Measurements from ENCODE around the gene MAP7D1. TPM values are rescaled to one million over a fixed set of nuclear protein-coding genes. Genes with fewer than 3 reads are reported as not detected.
A peak's percentile ranks its signal among the peaks of the same experiment; 100 is the strongest.

Gene MAP7D1
- total and polyA plus RNA-seq, 2 donors (not counting 1 experiment from before 2014, with no cell fraction given), result 70.6 to 78.4 TPM

- peaks cover 94% of the 10 kb centered on the region for H3K79me2 ChIP-seq (ENCODE audit: control insufficient read depth, insufficient read depth, low read length)
- H3K9me3 ChIP-seq (ENCODE audit: control insufficient read depth, insufficient read depth, low read depth, low read length), result no peaks in the 10 kb centered on the region
- H3K4me1 ChIP-seq (ENCODE audit: control insufficient read depth, extremely low read depth, insufficient read depth, low read length), result peaks cover 17% of the 10 kb centered on the region
- peaks cover 14% of the 10 kb centered on the region for H3K36me3 ChIP-seq (ENCODE audit: control insufficient read depth, insufficient read depth, low read length)
- H3K9ac ChIP-seq (ENCODE audit: insufficient read depth, low read length), result peak overlapping the region; percentile 69
- H3K27ac ChIP-seq (ENCODE audit: insufficient read depth, low read length), result peak overlapping the region; percentile 87
- H3K27me3 ChIP-seq (ENCODE audit: control insufficient read depth, insufficient read depth, low read length), result no peaks in the 10 kb centered on the region
- TF ChIP-seq CTCF (conservative IDR thresholded peaks at IDR 0.05 in 1 of 2, IDR thresholded peaks at IDR 0.05 in 1 of 2; ENCODE audit: low read depth in 1 of 2, low read length in 2 of 2) (no peak), EZH2 (IDR thresholded peaks at IDR 0.05; ENCODE audit: low read length, missing control alignments) (no peak)
- H3K4me2 ChIP-seq (ENCODE audit: extremely low read depth, insufficient read depth, low read length), result peak overlapping the region; percentile 94
- peak overlapping the region; percentile 58 to 69 (median 60) for H3K4me3 ChIP-seq (replicated peaks in 1 of 4; ENCODE audit: control extremely low read depth in 1 of 4, insufficient read depth in 1 of 4, low read depth in 3 of 4, low read length in 4 of 4)
- no peak overlapping the region for H2AFZ ChIP-seq (ENCODE audit: low read length)
- peaks cover 2% of the 10 kb centered on the region for H4K20me1 ChIP-seq (ENCODE audit: control insufficient read depth, extremely low read depth, insufficient read depth, low read length)
- no peak for DNase-seq (ENCODE audit: low read depth in 2 of 2)
Observed at GRCh38 chr1:36160388-36160948, 4.5 kb downstream of the MAP7D1 start.

GRCh38 chr1:36160949-36161485, 5.1 kb downstream of the MAP7D1 start:
- H3K4me2 ChIP-seq (ENCODE audit: extremely low read depth, insufficient read depth, low read length), result peak overlapping the region; percentile 94
- peak overlapping the region; percentile 58 to 69 (median 60) for H3K4me3 ChIP-seq (replicated peaks in 1 of 4; ENCODE audit: control extremely low read depth in 1 of 4, insufficient read depth in 1 of 4, low read depth in 3 of 4, low read length in 4 of 4)
- H3K27ac ChIP-seq (ENCODE audit: insufficient read depth, low read length), result peak overlapping the region; percentile 87
- TF ChIP-seq EZH2 (IDR thresholded peaks at IDR 0.05; ENCODE audit: low read length, missing control alignments) (no peak), CTCF (conservative IDR thresholded peaks at IDR 0.05 in 1 of 2, IDR thresholded peaks at IDR 0.05 in 1 of 2; ENCODE audit: low read depth in 1 of 2, low read length in 2 of 2) (peak; percentile 41 to 42)
- peaks cover 17% of the 10 kb centered on the region for H3K4me1 ChIP-seq (ENCODE audit: control insufficient read depth, extremely low read depth, insufficient read depth, low read length)
- H3K27me3 ChIP-seq (ENCODE audit: control insufficient read depth, insufficient read depth, low read length), result no peaks in the 10 kb centered on the region
- no peaks in the 10 kb centered on the region for H3K9me3 ChIP-seq (ENCODE audit: control insufficient read depth, insufficient read depth, low read depth, low read length)
- peaks cover 100% of the 10 kb centered on the region for H3K79me2 ChIP-seq (ENCODE audit: control insufficient read depth, insufficient read depth, low read length)
- DNase-seq (ENCODE audit: low read depth in 2 of 2), result peak; percentile 63 to 72
- H3K36me3 ChIP-seq (ENCODE audit: control insufficient read depth, insufficient read depth, low read length), result peaks cover 14% of the 10 kb centered on the region
- no peak overlapping the region for H2AFZ ChIP-seq (ENCODE audit: low read length)
- H3K9ac ChIP-seq (ENCODE audit: insufficient read depth, low read length), result peak overlapping the region; percentile 69
- peaks cover 2% of the 10 kb centered on the region for H4K20me1 ChIP-seq (ENCODE audit: control insufficient read depth, extremely low read depth, insufficient read depth, low read length)

GRCh38 chr1:36161641-36162531, 5.9 kb downstream of the MAP7D1 start:
- Histone ChIP-seq H3K4me2 (ENCODE audit: extremely low read depth, insufficient read depth, low read length) (peak overlapping the region; percentile 94), H4K20me1 (ENCODE audit: control insufficient read depth, extremely low read depth, insufficient read depth, low read length) (peaks cover 2% of the 10 kb centered on the region), H3K4me3 (replicated peaks in 1 of 4; ENCODE audit: control extremely low read depth in 1 of 4, insufficient read depth in 1 of 4, low read depth in 3 of 4, low read length in 4 of 4) (peak overlapping the region; percentile 58 to 69 (median 60))

More at GRCh38 chr1:36161641-36162531, 5.9 kb downstream of the MAP7D1 start:
- peak in 1 of 2 donors; percentile 64 for DNase-seq (ENCODE audit: low read depth in 2 of 2)
- peaks cover 16% of the 10 kb centered on the region for H3K36me3 ChIP-seq (ENCODE audit: control insufficient read depth, insufficient read depth, low read length)
- peaks cover 21% of the 10 kb centered on the region for H3K4me1 ChIP-seq (ENCODE audit: control insufficient read depth, extremely low read depth, insufficient read depth, low read length)
- H3K79me2 ChIP-seq (ENCODE audit: control insufficient read depth, insufficient read depth, low read length), result peaks cover 100% of the 10 kb centered on the region
- H3K9me3 ChIP-seq (ENCODE audit: control insufficient read depth, insufficient read depth, low read depth, low read length), result no peaks in the 10 kb centered on the region
- peak overlapping the region; percentile 87 for H3K27ac ChIP-seq (ENCODE audit: insufficient read depth, low read length)
- no peak overlapping the region for H2AFZ ChIP-seq (ENCODE audit: low read length)
- TF ChIP-seq EZH2 (IDR thresholded peaks at IDR 0.05; ENCODE audit: low read length, missing control alignments) (no peak), CTCF (conservative IDR thresholded peaks at IDR 0.05 in 1 of 2, IDR thresholded peaks at IDR 0.05 in 1 of 2; ENCODE audit: low read depth in 1 of 2, low read length in 2 of 2) (no peak)
- H3K27me3 ChIP-seq (ENCODE audit: control insufficient read depth, insufficient read depth, low read length), result no peaks in the 10 kb centered on the region
- no peak overlapping the region for H3K9ac ChIP-seq (ENCODE audit: insufficient read depth, low read length)
